Tibial artery (tissue), 4 donors: Measurements from ENCODE around the gene A4GNT.

Experiments used
- DNase-seq, 2 donors: peaks; one replicate each; pipeline ENCODE4 v3.0.0-alpha.2; 2019
- H3K27ac ChIP-seq, 2 donors: fragments of 200-600 bp; sonication (generic) in 1 of 2; 1 replicate in 1 of 2; 2 replicates in 1 of 2; pipeline ENCODE4 v1.5.1; 2018 to 2019; ENCODE audit warnings: mild to moderate bottlenecking in 1 of 2
- H3K27me3 ChIP-seq, 2 donors: fragments of 200-600 bp; sonication (generic) in 1 of 2; one replicate each; pipeline versions ENCODE4 v1.5.1 to v1.6.0; 2016 to 2019
- H3K36me3 ChIP-seq, 3 donors: fragments of 200-600 bp; sonication (generic) in 2 of 3; one replicate each; pipeline ENCODE4 v1.5.1; 2016 to 2019; ENCODE audit warnings: mild to moderate bottlenecking in 2 of 3
- H3K4me1 ChIP-seq, 4 donors: fragments of 200-600 bp; sonication (generic) in 2 of 4; 1 replicate in 3 of 4; 2 replicates in 1 of 4; pipeline ENCODE4 v1.5.1; 2016 to 2019
- H3K4me3 ChIP-seq, 2 donors: fragments of 200-600 bp; sonication (generic) in 1 of 2; 1 replicate in 1 of 2; 2 replicates in 1 of 2; pipeline ENCODE4 v1.5.1; 2018 to 2019; ENCODE audit warnings: mild to moderate bottlenecking in 2 of 2
- H3K9me3 ChIP-seq, 3 donors: fragments of 200-600 bp; sonication (generic) in 1 of 3; one replicate each; pipeline ENCODE4 v1.5.1; 2016 to 2019
- intact Hi-C: fragments of 100-400 bp; cut with DNase I; formaldehyde crosslinking; loops from one replicate; pipeline ENCODE4 v1.15.0; 2023; ENCODE audit warnings: low total_unique reads
- TF ChIP-seq, protein P1 (sequence below), 2 experiments: fragments of 200-600 bp in 1 of 2; fragments of 450-650 bp in 1 of 2; IDR thresholded peaks; one replicate each; pipeline ENCODE4 v1.5.1; 2017 to 2019; ENCODE audit warnings: antibody characterized with exemption in 2 of 2, mild to moderate bottlenecking in 1 of 2, moderate library complexity in 1 of 2

Gene A4GNT

DNA sequence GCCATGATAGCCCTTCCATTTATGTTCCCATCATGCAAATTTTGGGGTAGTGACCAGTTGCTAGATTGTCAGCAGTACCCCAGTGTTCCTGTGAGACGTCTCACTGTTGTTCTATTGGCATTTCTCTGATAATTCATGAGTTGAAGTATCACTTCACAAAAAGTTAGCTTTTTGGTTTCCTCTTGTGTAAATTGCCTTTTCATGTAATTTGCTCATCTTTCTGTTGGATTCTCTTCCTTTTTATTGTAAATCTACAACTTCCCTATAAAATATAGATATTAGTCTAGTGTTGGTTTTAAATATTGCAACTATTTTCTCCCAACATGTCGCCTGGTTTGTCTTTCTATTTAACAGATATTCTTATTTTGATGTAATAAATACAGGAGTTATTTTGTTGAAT, 7.5 kb upstream of the A4GNT start:
- DNase-seq, result no peak
- H3K36me3 ChIP-seq, result no peaks in the 10 kb centered on the region
- no peak overlapping the region for H3K27ac ChIP-seq
- H3K27me3 ChIP-seq, result no peaks in the 10 kb centered on the region
- H3K4me3 ChIP-seq, result no peak overlapping the region
- no peaks in the 10 kb centered on the region for H3K9me3 ChIP-seq
- no peaks in the 10 kb centered on the region for H3K4me1 ChIP-seq
- intact Hi-C loops, result no loop called here
- TF ChIP-seq, protein P1, sequence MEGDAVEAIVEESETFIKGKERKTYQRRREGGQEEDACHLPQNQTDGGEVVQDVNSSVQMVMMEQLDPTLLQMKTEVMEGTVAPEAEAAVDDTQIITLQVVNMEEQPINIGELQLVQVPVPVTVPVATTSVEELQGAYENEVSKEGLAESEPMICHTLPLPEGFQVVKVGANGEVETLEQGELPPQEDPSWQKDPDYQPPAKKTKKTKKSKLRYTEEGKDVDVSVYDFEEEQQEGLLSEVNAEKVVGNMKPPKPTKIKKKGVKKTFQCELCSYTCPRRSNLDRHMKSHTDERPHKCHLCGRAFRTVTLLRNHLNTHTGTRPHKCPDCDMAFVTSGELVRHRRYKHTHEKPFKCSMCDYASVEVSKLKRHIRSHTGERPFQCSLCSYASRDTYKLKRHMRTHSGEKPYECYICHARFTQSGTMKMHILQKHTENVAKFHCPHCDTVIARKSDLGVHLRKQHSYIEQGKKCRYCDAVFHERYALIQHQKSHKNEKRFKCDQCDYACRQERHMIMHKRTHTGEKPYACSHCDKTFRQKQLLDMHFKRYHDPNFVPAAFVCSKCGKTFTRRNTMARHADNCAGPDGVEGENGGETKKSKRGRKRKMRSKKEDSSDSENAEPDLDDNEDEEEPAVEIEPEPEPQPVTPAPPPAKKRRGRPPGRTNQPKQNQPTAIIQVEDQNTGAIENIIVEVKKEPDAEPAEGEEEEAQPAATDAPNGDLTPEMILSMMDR (IDR thresholded peaks at IDR 0.05), result no peak

DNA sequence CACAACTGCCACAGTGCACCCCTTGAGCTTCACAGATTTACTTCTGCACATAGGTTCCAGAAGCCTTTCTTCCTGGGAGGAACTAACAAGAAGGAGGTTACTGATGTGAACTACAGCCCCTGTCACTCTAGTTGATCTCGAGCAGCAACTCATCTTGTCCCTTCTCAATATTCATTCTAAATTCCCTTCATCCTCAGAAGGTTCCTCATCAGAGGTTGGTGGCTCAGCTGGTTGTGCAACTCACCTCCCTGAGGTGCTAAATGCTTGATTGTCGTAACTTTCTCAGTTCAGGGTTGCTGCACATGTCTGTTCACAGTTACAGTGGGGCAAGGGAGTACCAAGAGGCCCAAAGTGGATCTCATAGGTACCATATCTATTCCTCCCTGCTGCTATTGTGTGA, 5.7 kb upstream of the A4GNT start:
- TF ChIP-seq, protein P1 (IDR thresholded peaks at IDR 0.05), result no peak
- Histone ChIP-seq H3K27me3 (no peaks in the 10 kb centered on the region), H3K4me1 (no peaks in the 10 kb centered on the region), H3K27ac (no peak overlapping the region), H3K36me3 (no peaks in the 10 kb centered on the region), H3K4me3 (no peak overlapping the region), H3K9me3 (no peaks in the 10 kb centered on the region)
- DNase-seq, result no peak
- intact Hi-C loops, result no loop called here

DNA sequence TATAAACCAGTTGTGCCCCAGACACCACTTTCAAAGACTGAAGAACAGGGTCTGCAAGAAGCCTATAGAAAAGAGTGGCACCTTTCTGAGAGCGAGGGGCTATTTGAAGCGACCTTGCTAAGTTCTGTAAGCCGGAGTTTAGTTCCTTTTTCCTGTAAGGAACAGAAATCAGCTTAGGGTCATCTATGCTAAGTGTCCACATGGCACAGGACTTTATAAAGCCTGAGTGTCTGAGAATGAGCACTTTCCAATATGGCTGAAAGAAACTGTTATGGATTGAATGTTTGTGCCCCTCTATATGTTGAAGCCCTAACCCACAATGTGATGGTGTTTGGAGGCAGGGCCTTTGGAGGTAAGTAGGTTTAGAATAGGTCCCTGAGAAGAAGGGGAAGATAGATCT, 4.0 kb upstream of the A4GNT start:
- TF ChIP-seq, protein P1 (IDR thresholded peaks at IDR 0.05), result no peak
- intact Hi-C loops, result no loop called here
- H3K4me1 ChIP-seq, result no peaks in the 10 kb centered on the region
- H3K27ac ChIP-seq, result no peak overlapping the region
- DNase-seq, result no peak
- no peak overlapping the region for H3K4me3 ChIP-seq
- no peaks in the 10 kb centered on the region for H3K27me3 ChIP-seq
- no peaks in the 10 kb centered on the region for H3K36me3 ChIP-seq
- H3K9me3 ChIP-seq, result no peaks in the 10 kb centered on the region

DNA sequence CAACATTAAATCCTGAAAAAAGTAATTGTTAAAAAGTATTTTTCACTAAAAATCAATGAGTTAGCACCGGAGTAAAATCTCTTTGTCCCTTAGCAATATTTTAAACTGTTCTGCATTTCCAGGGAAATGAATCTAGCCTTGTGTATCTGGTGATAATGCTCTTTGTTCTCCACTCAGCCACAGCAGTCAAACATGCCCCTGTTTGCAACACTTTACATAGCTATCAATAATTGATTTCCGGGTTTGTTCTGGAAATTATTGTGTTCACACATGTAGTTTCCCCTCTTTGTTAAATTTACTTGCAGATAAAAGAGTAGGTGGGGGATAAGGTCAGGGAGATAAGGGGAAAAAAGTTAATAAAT, 3.6 kb upstream of the A4GNT start:
- H3K4me3 ChIP-seq, result no peak overlapping the region
- no peak overlapping the region for H3K27ac ChIP-seq

DNA sequence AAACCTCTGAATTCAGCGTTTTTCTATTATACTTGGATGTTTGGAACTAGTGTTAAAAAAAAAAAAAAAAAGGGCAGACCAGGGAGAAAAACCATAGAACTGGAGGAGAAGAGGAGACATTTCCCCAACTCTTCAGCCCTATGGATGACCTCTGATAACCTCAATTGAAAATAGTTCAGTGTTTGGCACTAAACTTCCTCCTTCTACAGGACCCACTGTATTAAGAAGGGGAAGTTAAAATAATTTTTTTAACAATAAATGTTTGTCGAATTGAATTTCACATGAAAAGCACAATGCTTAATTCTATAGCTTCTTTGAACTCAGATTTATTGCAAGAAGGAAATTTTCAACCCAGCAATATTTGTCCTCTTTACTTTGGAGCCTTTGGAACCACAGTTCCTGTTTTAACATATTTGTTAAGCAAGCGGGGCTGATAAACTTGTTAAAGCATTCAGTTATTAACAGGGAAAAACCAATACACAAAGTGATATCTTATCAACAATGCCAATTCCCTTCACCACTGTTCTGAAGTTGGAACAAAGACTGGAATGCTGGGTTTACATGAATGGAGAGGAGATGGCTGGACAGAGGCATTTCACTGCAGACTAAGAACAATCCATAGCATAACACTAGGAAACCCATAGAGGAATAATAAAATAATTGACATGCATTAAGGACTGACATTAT, 3.1 kb upstream of the A4GNT start:
- Histone ChIP-seq H3K4me3 (no peak overlapping the region), H3K9me3 (no peaks in the 10 kb centered on the region), H3K36me3 (no peaks in the 10 kb centered on the region), H3K4me1 (no peaks in the 10 kb centered on the region), H3K27me3 (no peaks in the 10 kb centered on the region), H3K27ac (no peak overlapping the region)
- intact Hi-C loops, result no loop called here
- TF ChIP-seq, protein P1 (IDR thresholded peaks at IDR 0.05), result no peak
- DNase-seq, result no peak

More for the DNA sequence above, 3.6 kb upstream of the A4GNT start:
- Histone ChIP-seq H3K27me3 (no peaks in the 10 kb centered on the region), H3K9me3 (no peaks in the 10 kb centered on the region), H3K36me3 (no peaks in the 10 kb centered on the region), H3K4me1 (no peaks in the 10 kb centered on the region)
- TF ChIP-seq, protein P1 (IDR thresholded peaks at IDR 0.05), result no peak
- no peak for DNase-seq
- intact Hi-C loops, result no loop called here
